ENCODE measurements around the gene MLIP. TPM values are rescaled to one million over a fixed set of nuclear protein-coding genes. Genes with fewer than 3 reads are reported as not detected.

MLIP gene
- polyA plus RNA-seq, 2 of the 4 experiments (the other 2 are of a cell fraction) = 0.08 TPM; not detected in 1

GRCh38 chr6:54100411-54101006, 10.7 kb upstream of the MLIP start:
- CTCF ChIA-PET = no interaction called here
- POLR2A ChIA-PET = no interaction called here
- TF ChIP-seq HOXB5 (CRISPR knock-in tag; IDR thresholded peaks at IDR 0.05) (no peak), GATA3 (IDR thresholded peaks at IDR 0.05; ENCODE audit: borderline replicate concordance) (no peak), HES2 (IDR thresholded peaks at IDR 0.05) (no peak), BCL3 (IDR thresholded peaks at IDR 0.05) (no peak), MAX (IDR thresholded peaks at IDR 0.05) (no peak), CHD2 (IDR thresholded peaks at IDR 0.05; ENCODE audit: low read length, partially characterized antibody) (no peak)
- Histone ChIP-seq H3K9me3 (no peaks in the 10 kb centered on the region), H3K27ac (no peak overlapping the region), H3K4me2 (no peak overlapping the region), H3K4me1 (no peaks in the 10 kb centered on the region), H3K4me3 (no peak overlapping the region)
- no peak for DNase-seq (ENCODE audit: low read depth in 1 of 2, low spot score in 1 of 2)
- ATAC-seq = no peak
- whole genome bisulfite sequencing (ENCODE audit: missing lambda C conversion rate) = 60% methylated on average over 1 of the region's 1 CpG
- FAIRE-seq = no peak

- Histone ChIP-seq H3K4me2 (no peak overlapping the region), H3K9me3 (no peaks in the 10 kb centered on the region), H3K4me1 (no peaks in the 10 kb centered on the region), H3K4me3 (no peak overlapping the region), H3K27ac (no peak overlapping the region)
- no peak for DNase-seq (ENCODE audit: low read depth in 1 of 2, low spot score in 1 of 2)
- no peak for ATAC-seq
- ChIA-PET CTCF (no interaction called here), POLR2A (no interaction called here)
- TF ChIP-seq TFCP2L1 (CRISPR knock-in tag; IDR thresholded peaks at IDR 0.05) (no peak), KDM1A (IDR thresholded peaks at IDR 0.05; ENCODE audit: low read depth) (no peak), SMC3 (IDR thresholded peaks at IDR 0.05) (no peak), ZSCAN20 (CRISPR knock-in tag; IDR thresholded peaks at IDR 0.05) (no peak), KDM5A (IDR thresholded peaks at IDR 0.05) (no peak), NR3C1 (IDR thresholded peaks at IDR 0.05) (no peak), ELK1 (IDR thresholded peaks at IDR 0.05; ENCODE audit: low read depth, low read length) (no peak), PBX3 (IDR thresholded peaks at IDR 0.05) (no peak), BHLHE40 (IDR thresholded peaks at IDR 0.05; ENCODE audit: low read depth, low read length) (no peak), TP53 (CRISPR knock-in tag; IDR thresholded peaks at IDR 0.05) (no peak), POLR2A (IDR thresholded peaks at IDR 0.05; ENCODE audit: low read length) (no peak), RAD21 (conservative IDR thresholded peaks at IDR 0.05 in 1 of 2, IDR thresholded peaks at IDR 0.05 in 1 of 2) (no peak), USF2 (IDR thresholded peaks at IDR 0.05) (no peak), CEBPB (IDR thresholded peaks at IDR 0.05) (no peak), REST (IDR thresholded peaks at IDR 0.05) (no peak)
- no peak for FAIRE-seq
- WGBS (ENCODE audit: missing lambda C conversion rate) = 19% methylated on average over 1 of the region's 1 CpG
Observed at GRCh38 chr6:54102238-54102637, 9.0 kb upstream of the MLIP start.
